MCF 10A (cell line): Measurements from ENCODE around the gene FNTB. TPM values are rescaled to one million over a fixed set of nuclear protein-coding genes. Genes with fewer than 3 reads are reported as not detected.

Experiments used
- BruUV-seq: library from RNA; stranded (reverse); fragments of 400-500 nt; replicated peaks from 2 replicates; lab custom pipeline; 2021; lab: Mats Ljungman, UMichigan
- CTCF ChIA-PET: fragments of 300-600 bp; sonication (Branson Sonifier 250); formaldehyde crosslinking; extraction: SDS; loops from one replicate; lab custom pipeline; 2021; ENCODE audit warnings: antibody characterized with exemption, inconsistent platforms; lab: Yijun Ruan, JAX
- POLR2A ChIA-PET: fragments of 300-600, 350-650 bp; sonication (Branson Sonifier 250); formaldehyde crosslinking; extraction: SDS; loops from one replicate; lab custom pipeline; 2020; ENCODE audit warnings: antibody characterized with exemption, inconsistent platforms; lab: Yijun Ruan, JAX
- DNase-seq: peaks from one replicate; pipeline ENCODE4 v3.0.0-alpha.2; 2018; ENCODE audit not compliant: unreplicated experiment
- H3K27ac Mint-ChIP-seq: one replicate; pipeline ENCODE4 v1.8.0; 2022; ENCODE audit warnings: mild to moderate bottlenecking, low read depth, mixed read lengths; ENCODE audit not compliant: unreplicated experiment
- H3K27me3 Mint-ChIP-seq: one replicate; pipeline ENCODE4 v1.8.0; 2022; ENCODE audit warnings: mixed read lengths; ENCODE audit not compliant: insufficient read depth, unreplicated experiment
- H3K36me3 Mint-ChIP-seq: one replicate; pipeline ENCODE4 v1.8.0; 2022; ENCODE audit warnings: mild to moderate bottlenecking, moderate library complexity, mixed read lengths; ENCODE audit not compliant: insufficient read depth, unreplicated experiment
- H3K4me1 Mint-ChIP-seq: one replicate; pipeline ENCODE4 v1.8.0; 2022; ENCODE audit warnings: mixed read lengths; ENCODE audit not compliant: insufficient read depth, unreplicated experiment
- H3K4me3 Mint-ChIP-seq: one replicate; pipeline ENCODE4 v1.8.0; 2022; ENCODE audit warnings: mild to moderate bottlenecking, moderate library complexity, mixed read lengths; ENCODE audit not compliant: unreplicated experiment
- H3K9me3 Mint-ChIP-seq: one replicate; pipeline ENCODE4 v1.8.0; 2022; ENCODE audit warnings: mixed read lengths; ENCODE audit not compliant: unreplicated experiment
- intact Hi-C: fragments of 100-400 bp; cut with micrococcal nuclease; formaldehyde crosslinking; loops from 2 replicates; pipeline ENCODE4 v1.14.1; 2022
- total RNA-seq: library from RNA; stranded (reverse); gene quantifications from 2 replicates; pipeline ENCODE4 v1.2.3, GENCODE V29; 2022
- TF ChIP-seq, protein P1 (sequence below): fragments of 200-600 bp; IDR thresholded peaks from one replicate; pipeline ENCODE4 v1.8.0; 2022; ENCODE audit warnings: antibody characterized with exemption, mild to moderate bottlenecking; ENCODE audit not compliant: unreplicated experiment

The FNTB gene
- total RNA-seq, 1 experiment from 2014 or later = 12.2 TPM

DNA sequence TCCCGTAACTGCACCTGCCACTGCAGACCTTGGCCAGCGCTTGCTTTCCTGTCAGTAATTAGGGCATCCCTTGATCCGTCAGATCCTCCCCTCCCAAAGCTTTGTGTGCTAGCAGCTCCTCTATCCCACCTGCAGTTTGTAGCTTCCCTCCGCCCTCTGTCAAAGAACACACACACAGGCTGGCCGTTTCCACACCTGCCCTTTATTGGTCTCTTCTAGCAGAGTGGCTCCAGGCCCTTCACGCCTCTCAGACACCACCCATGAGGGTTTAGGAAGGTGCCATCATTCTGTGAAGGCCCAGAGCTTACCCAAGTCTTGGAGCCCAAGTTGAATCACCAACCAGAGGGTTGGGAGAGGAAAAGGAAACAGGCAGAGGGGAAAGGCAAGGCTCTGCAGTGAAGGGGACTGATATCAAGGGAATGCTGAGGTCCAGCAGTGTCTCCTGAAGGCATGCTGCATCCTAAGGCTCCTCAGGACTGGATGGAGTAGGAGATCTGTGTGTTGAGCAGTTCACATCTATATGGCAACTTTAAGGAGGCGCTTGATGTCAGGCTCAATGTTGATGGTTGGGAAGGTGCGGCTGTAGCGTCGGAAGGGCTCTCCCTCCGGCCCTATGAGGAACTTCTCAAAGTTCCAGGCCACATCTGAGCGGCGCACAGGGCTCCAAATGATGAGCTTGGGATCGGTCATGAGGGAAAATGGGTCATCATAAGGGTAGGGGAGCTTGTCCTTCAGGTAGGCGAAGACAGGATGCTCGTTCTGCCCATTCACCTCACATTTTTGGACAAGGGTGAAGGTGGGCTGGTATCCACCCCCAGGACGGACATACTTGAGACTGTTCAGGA, 47.5 kb upstream of the FNTB start:
- DNase-seq = no peak
- no peak overlapping the region for H3K4me3 Mint-ChIP-seq
- ChIA-PET CTCF (interaction anchor here (0.6 to 1.4 kb wide), 7 partner anchors 22 to 496 kb away, joined by 3 to 4 read pairs (median 3); no protein-coding TSS in a partner anchor), POLR2A (interaction anchor here (0.5 to 0.7 kb wide), 3 partner anchors 14 to 236 kb away, joined by 3 read pairs; no protein-coding TSS in a partner anchor)
- peaks cover 49% of the 10 kb centered on the region for H3K36me3 Mint-ChIP-seq
- no TSS peak for BruUV-seq
- H3K27ac Mint-ChIP-seq = no peak overlapping the region
- intact Hi-C loops = no loop called here
- no peaks in the 10 kb centered on the region for H3K27me3 Mint-ChIP-seq
- TF ChIP-seq, protein P1, sequence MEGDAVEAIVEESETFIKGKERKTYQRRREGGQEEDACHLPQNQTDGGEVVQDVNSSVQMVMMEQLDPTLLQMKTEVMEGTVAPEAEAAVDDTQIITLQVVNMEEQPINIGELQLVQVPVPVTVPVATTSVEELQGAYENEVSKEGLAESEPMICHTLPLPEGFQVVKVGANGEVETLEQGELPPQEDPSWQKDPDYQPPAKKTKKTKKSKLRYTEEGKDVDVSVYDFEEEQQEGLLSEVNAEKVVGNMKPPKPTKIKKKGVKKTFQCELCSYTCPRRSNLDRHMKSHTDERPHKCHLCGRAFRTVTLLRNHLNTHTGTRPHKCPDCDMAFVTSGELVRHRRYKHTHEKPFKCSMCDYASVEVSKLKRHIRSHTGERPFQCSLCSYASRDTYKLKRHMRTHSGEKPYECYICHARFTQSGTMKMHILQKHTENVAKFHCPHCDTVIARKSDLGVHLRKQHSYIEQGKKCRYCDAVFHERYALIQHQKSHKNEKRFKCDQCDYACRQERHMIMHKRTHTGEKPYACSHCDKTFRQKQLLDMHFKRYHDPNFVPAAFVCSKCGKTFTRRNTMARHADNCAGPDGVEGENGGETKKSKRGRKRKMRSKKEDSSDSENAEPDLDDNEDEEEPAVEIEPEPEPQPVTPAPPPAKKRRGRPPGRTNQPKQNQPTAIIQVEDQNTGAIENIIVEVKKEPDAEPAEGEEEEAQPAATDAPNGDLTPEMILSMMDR = no peak
- H3K9me3 Mint-ChIP-seq = no peaks in the 10 kb centered on the region
- no peaks in the 10 kb centered on the region for H3K4me1 Mint-ChIP-seq

DNA sequence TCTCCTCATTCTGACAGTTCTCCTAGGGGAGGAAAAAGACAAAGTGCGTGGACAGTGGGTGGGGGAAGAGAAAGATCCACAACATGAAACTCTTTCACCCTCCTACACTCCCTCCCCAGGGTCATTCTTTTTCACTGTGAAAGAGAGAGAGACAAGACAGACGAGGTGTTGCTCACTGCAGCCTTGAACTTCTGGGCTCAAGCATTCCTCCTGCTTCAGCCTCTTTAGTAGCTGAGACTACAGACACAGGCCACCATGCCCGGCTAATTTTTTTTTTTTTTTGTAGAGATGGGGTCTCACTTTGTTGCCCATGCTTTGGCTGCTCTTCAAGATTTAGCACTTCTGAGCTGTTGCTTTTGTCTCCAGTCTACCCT, 46.9 kb upstream of the FNTB start:
- Mint-ChIP-seq H3K4me1 (no peaks in the 10 kb centered on the region), H3K27ac (no peak overlapping the region), H3K9me3 (no peaks in the 10 kb centered on the region), H3K36me3 (peaks cover 49% of the 10 kb centered on the region), H3K4me3 (no peak overlapping the region), H3K27me3 (no peaks in the 10 kb centered on the region)
- DNase-seq = no peak
- ChIA-PET CTCF (interaction anchor here (0.6 to 1.4 kb wide), 4 partner anchors 45 to 775 kb away, joined by 3 read pairs; no protein-coding TSS in a partner anchor), POLR2A (no interaction called here)
- intact Hi-C loops = no loop called here
- BruUV-seq = no TSS peak
- TF ChIP-seq, protein P1 = no peak

DNA sequence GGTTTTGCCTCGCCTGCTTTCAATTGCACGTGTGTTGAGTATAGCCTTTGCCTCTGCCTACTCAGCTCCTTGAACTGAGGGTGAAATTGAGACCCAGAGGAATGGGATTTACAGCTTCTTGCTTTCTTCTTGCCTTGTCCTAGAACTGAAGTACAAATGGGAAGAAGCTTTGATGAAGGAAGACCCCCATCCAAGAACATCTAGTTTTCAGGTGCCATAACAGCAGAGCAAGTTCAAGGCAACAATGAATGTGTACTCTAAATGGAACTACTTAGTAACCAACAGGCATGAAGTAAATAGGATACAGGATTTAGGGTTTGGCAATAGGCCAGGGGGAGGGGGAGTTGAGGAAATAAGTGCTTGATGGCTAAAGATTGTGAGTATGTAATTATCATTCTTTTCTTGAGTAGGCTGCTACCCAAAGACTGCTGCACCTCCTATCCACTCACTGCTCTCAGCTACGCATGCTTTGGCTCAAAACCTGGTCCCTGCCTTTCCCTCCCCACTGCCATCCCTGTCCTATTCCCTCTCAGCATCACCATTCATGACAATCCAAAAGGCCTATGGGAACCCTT, 46.3 kb upstream of the FNTB start:
- ChIA-PET CTCF (interaction anchor here (0.6 kb wide), 3 partner anchors 44 to 775 kb away, joined by 3 read pairs; no protein-coding TSS in a partner anchor), POLR2A (no interaction called here)
- TF ChIP-seq, protein P1 = no peak
- no peak overlapping the region for H3K4me3 Mint-ChIP-seq
- no peaks in the 10 kb centered on the region for H3K4me1 Mint-ChIP-seq
- intact Hi-C loops = no loop called here
- no peak overlapping the region for H3K27ac Mint-ChIP-seq
- BruUV-seq = no TSS peak
- H3K27me3 Mint-ChIP-seq = no peaks in the 10 kb centered on the region
- peaks cover 46% of the 10 kb centered on the region for H3K36me3 Mint-ChIP-seq
- H3K9me3 Mint-ChIP-seq = no peaks in the 10 kb centered on the region
- DNase-seq = no peak

DNA sequence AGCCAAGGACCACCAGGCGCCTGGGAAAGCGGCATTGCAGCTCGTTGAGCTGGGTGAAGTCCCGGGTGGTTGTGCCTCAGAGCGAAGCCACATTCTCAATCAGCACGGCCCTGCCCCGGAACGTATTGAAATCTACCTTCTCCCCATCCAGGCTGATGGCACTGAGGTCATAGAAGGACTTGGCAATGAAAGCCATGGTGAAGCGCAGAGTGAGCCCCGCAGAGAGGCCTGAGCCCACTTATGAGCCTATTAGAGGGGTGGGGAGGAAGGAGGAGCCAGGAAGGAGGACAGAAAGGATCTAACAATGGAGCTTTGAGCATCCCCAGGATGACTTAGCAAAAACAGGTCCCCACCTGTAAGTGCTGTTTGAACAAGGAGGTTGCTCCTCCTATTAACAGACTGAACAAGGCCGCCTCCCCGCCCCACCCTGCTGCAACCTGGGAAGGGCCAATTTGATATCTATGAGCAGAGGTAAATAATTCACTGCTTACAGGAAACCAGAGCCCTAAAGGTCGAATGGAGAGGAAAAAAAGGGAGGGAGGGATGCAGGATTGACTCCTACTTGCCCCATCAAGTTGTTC, 44.1 kb upstream of the FNTB start, which contains the start of gene GPX2:
TSS of gene GPX2 (minus strand) at position 215 of the 581 bp plus-strand sequence. CDS start at position 196, 19 bp downstream.
- intact Hi-C loops = no loop called here
- TF ChIP-seq, protein P1 = no peak
- Mint-ChIP-seq H3K4me1 (no peaks in the 10 kb centered on the region), H3K27ac (peak within 1 kb of the TSS; percentile 22), H3K27me3 (no peaks in the 10 kb centered on the region), H3K36me3 (peaks cover 36% of the 10 kb centered on the region), H3K9me3 (no peaks in the 10 kb centered on the region), H3K4me3 (no peak within 1 kb of the TSS)
- POLR2A ChIA-PET = no interaction called here
- BruUV-seq = no TSS peak
- DNase-seq = no peak
- CTCF ChIA-PET = interaction anchor here (1.5 kb wide), 1 partner anchor 14 kb away, joined by 6 read pairs; no protein-coding TSS in a partner anchor
